Suprapubic skin (tissue), 4 donors: ENCODE data around the gene SDCBP2.

Experiments
- POLR2A ChIP-seq, 2 donors: fragments of 450-650 bp; IDR thresholded peaks; one replicate each; pipeline ENCODE4 v1.6.1; 2017; ENCODE audit warnings: antibody characterized with exemption in 2 of 2, mild to moderate bottlenecking in 2 of 2, moderate library complexity in 2 of 2
- POLR2AphosphoS5 ChIP-seq, 3 donors: sonication (generic); formaldehyde crosslinking; IDR thresholded peaks; one replicate each; pipeline ENCODE4 v1.6.1; 2017; ENCODE audit warnings: antibody characterized with exemption in 3 of 3
- TF ChIP-seq, protein P1 (sequence below), 2 donors: fragments of 200-600 bp in 1 of 2; fragments of 450-650 bp in 1 of 2; sonication (generic) in 1 of 2; IDR thresholded peaks; one replicate each; pipeline ENCODE4 v1.5.1; 2016 to 2019; ENCODE audit warnings: antibody characterized with exemption in 2 of 2, mild to moderate bottlenecking in 1 of 2, moderate library complexity in 1 of 2

- TF ChIP-seq POLR2AphosphoS5 (IDR thresholded peaks at IDR 0.05), result no peak
- no peak for TF ChIP-seq POLR2A (IDR thresholded peaks at IDR 0.05)
- TF ChIP-seq, protein P1, sequence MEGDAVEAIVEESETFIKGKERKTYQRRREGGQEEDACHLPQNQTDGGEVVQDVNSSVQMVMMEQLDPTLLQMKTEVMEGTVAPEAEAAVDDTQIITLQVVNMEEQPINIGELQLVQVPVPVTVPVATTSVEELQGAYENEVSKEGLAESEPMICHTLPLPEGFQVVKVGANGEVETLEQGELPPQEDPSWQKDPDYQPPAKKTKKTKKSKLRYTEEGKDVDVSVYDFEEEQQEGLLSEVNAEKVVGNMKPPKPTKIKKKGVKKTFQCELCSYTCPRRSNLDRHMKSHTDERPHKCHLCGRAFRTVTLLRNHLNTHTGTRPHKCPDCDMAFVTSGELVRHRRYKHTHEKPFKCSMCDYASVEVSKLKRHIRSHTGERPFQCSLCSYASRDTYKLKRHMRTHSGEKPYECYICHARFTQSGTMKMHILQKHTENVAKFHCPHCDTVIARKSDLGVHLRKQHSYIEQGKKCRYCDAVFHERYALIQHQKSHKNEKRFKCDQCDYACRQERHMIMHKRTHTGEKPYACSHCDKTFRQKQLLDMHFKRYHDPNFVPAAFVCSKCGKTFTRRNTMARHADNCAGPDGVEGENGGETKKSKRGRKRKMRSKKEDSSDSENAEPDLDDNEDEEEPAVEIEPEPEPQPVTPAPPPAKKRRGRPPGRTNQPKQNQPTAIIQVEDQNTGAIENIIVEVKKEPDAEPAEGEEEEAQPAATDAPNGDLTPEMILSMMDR (IDR thresholded peaks at IDR 0.05), result no peak
These were observed 8.9 kb downstream of the SDCBP2 start for GRCh38 chr20:1320016-1320415.
